Frontal cortex (tissue), 4 donors: Measurements from ENCODE around the gene EID2. TPM values are rescaled to one million over a fixed set of nuclear protein-coding genes. Genes with fewer than 3 reads are reported as not detected.
A peak's percentile ranks its signal among the peaks of the same experiment; 100 is the strongest.

Experiments used
- DNase-seq, 2 donors: peaks; one replicate each; pipeline ENCODE4 v3.0.0; 2012; ENCODE audit warnings: low spot score in 2 of 2
- FAIRE-seq: peaks from 2 replicates; lab custom pipeline; 2012; peaks lifted over from hg19 to GRCh38; lab: Jason Lieb, UNC
- total RNA-seq: library from RNA; depleted of rRNA; stranded (reverse); fragments of >200 nt; gene quantifications from one replicate; pipeline ENCODE4 v1.2.3, GENCODE V29; 2014
- donor health status: control.
- donor health status: control.
- donor health status: control.

The EID2 gene, protein sequence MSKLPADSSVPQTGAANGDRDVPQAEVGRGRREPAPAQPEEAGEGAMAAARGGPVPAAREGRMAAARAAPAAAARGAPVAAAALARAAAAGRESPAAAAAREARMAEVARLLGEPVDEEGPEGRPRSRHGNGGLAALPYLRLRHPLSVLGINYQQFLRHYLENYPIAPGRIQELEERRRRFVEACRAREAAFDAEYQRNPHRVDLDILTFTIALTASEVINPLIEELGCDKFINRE
- total RNA-seq: 22.4 TPM

DNA sequence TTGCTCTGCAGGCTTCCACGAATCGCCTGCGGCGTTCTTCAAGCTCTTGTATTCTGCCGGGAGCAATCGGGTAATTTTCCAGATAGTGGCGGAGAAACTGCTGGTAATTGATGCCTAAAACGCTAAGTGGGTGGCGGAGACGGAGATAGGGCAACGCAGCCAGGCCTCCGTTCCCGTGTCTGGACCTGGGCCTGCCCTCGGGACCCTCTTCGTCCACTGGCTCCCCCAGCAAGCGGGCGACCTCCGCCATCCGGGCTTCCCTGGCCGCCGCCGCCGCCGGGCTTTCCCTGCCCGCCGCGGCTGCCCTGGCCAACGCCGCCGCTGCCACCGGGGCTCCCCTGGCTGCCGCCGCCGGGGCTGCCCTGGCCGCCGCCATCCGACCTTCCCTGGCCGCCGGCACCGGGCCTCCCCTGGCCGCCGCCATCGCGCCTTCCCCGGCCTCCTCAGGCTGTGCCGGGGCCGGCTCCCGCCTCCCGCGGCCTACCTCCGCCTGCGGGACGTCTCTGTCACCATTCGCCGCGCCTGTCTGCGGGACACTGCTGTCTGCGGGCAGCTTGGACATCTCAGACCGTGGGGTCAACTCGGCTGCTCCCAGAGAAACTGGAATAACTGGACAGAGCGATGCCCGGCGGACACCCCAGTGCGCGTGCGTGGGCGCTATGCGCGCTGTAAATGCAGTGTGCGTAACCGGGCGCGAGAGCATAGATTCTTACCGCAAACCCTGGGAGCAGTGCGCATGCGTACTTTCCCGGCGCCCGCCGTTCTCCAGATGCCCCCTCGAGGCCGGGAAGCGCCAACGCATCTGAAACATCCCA, at the start of gene EID2:
EID2 (minus strand) TSS at position 644 of the 815 bp plus-strand sequence; CDS start at position 562, 82 bp downstream.
- peak; percentile 92 to 95 for DNase-seq
- FAIRE-seq: no peak

DNA sequence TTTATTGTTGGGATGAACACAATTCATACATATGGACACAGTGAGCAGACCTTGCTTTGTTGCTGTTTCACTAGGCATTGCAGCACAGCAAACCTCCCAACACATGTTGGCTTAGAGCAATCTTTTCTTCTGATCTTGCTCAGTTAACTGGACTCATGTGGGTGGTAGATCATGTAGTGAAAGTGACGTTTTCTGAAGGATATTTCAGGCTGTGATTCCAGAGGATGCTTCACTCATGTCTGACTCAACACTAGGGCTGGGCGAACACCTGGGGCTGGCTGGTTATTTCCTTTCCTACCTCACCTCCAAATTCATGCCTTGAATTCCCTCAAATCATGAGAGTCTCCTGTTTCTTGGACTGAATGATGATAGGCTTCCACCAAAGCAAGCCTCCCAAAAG, 48.1 kb upstream of the EID2 start:
- no peak for FAIRE-seq
- DNase-seq: no peak

DNA sequence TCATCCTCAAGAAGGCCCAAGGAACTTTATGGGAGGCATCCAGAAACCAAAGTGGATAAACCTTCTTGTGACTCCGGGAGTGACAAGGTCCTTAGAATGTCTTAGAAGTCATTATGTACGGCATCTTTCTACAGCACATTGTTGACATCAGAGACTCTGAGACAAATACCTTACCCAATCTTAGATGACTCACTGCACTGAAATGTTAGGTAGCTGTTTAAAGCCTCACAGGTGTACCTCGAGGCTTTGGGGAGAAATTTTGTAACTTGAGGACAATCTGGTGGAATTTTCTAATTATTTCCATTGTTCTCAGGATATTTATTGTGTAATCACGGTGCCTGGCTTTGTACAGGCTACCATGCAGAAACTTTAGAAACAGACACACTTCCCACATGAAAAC, 47.5 kb upstream of the EID2 start:
- no peak for FAIRE-seq
- DNase-seq: no peak

DNA sequence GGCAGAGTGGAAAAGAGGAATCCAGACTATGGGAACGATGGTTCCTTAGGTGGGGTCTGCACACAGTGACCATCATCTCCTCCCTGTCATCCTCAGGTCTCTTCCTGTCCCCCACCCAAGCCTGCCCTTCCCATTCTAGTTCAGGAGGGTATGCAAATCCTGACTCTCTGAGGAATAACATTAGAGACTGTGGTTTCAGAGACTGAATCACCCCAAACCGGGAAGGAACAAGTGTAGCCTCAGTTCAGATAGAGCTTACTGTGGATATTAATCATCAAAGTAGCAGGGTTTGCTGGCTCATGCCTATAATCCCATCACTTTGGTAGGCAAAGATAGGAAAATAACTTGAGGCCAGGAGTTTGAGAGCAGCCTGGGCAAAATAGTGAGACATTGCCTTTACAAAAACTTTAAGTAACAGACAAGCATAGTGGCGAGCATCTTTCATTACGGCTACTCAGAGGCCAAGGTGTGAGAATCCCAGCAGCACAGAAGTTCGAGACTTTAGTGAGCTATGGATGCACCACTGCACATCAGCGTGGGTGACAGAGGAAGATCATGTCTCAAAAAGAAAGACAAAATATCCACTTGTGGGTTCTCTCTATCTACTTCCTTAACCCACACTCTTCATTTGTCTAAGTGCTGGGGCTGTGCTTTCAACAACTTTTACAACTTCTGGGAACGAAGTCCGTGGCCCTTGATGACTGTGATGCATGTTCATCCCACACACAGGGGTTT, 43.1 kb upstream of the EID2 start:
- no peak for FAIRE-seq
- DNase-seq: no peak

DNA sequence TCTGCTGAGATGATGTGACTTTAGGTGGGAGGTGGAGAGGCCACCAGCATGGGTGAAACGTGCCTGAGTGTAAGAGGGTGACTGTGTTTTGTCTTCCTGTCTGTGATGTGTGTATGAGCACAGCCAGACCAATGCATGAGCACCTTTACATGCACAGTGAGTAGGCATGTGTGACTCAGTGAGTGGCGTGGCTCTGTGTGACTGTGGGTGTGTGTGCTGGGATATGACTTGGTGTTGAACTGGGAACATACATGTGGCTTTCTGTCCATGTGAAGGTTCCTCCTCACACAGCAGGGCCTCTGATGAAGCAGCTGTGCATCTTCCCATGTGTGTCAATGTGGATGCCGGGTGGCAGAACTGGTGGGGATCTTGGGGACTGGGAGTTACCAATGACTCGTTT, 42.5 kb upstream of the EID2 start:
- FAIRE-seq (no peak), DNase-seq (no peak)

DNA sequence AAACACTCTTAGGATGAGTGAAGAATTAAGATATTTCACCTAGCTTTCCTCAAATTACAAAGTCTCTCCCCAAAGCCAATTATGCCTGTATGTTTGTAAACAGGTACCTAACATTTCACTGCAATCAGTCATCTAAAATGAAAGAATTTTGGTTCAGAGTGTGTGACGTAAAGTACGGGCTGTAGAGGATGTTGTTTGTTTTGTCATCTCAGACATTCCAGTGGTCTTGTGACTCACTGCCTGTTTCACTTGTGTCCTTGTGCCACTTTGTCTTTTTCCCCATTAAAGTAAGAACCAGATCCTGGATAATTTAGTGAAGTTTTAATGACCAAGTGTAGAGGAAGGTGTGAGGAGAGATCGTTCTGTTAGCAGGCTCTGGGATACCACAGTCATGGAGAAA, 28.6 kb upstream of the EID2 start:
- DNase-seq: no peak
- FAIRE-seq: no peak

DNA sequence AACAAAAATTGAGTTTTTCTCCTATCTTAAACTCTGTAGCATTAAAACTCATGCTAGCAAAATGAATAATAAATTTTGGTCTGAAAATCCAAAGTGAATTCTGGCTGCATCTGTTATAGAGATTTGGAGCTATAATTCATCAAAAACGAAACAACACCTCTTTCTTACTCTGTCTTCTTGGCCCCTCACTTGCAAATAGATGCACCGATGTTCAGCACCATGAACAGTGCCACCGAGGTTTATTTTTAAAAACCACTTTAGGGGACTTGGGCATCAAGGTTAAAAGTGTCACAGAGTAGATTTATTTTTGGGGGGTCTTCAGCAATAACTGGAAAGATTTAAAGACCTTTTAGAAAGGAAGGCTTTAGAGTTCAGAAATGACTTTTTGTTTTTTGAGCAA, 26.1 kb upstream of the EID2 start:
- FAIRE-seq: no peak
- DNase-seq: no peak

DNA sequence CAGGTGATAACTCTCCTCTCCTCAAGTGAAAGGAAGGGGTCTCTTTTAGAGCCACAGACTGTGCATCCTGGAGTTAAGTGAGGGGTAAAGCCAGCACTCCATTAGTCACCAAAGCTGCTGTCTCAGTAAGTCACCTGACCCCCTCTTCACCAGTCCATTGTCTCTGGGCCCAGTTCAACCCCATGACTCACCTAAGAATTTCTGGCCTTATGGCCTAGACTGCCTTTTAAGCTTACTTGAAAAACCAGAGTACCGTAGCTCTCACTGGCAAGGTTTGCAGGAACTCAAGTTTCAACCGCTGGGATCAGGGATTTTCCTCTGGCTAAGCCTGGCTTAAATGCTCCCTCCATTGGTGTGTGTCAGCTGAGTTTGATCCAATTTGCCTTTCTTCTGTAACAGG, 23.4 kb upstream of the EID2 start:
- FAIRE-seq (no peak), DNase-seq (no peak)

DNA sequence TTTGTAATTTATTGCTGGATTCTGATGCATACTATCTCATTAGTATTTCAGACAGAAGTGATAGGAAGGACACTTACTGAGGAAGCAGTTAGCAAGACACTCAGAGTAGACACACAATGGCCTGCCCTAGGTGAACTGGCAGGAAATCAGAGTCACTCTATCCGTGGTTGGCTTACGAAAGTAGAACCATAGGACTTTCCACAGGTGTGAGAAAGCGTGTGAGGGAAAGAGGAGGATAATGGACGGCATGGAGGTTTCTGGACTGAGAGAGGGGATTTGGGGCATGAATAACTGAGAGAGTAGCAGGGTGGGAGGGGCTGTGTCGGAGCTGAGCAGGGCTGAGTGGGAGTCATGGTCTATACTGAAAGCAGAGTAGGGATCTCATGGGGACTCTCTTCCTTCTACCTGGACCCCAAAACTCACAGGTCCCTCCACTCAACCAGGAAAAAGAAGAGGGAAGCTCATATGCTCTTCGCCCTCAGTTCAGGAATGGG, 18.7 kb upstream of the EID2 start:
- FAIRE-seq (no peak), DNase-seq (no peak)

DNA sequence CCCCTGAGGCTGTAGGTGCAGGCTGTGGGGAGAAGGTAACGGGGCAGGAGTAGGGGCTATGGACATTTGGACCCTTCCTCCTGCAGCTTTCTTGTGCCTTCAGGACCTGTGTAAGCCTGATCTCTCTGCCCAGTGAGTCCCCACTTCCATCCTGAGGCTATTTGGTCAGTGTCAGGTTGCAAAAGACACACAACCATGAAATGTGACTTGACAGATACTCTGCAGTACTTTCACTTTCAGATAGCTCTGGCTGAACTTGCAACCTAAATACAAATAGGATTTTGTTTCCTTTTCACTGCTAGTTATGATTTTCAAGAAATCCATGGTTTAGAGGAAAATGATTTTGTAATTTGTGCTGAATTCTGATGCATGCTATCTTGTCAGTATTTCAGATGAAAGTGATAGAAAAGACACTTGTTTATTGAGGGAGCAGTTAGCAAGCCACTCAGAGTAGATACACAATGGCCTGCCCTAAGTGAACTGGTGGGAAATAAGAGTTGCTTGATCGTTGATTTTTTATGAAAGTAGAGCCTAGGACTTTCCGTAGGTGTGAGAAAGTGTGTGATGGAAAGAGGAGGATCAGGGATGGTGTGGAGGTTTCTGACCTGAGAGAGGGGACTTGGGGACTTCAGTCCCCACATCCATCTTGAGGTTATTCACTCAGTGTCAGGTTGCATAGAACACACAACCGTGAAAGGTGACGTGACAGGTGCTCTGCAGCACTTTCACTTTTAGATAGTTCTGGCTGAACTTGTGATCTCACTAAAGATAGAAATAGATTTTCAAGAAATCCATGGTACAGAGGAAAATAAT, 18.1 kb upstream of the EID2 start:
- DNase-seq: no peak
- no peak for FAIRE-seq

DNA sequence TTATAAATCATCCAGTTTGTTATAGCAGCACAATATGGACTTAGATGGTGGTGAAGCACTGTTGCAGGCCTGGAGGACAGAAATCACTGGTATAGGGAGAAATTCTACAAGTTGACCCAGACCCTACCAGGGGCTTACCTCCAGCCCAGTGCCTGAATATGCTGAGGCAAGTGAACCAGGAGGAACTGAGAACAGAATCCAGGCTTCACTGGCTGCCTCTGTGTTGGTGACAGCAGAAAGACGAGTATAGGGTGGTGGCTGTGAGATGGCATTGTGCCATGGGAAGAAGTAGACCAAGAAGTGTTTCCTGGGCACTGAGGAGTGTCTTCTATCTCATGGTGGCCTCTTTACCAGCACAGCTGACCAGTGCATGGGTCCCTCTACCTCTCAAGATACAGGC, 15.9 kb upstream of the EID2 start:
- no peak for FAIRE-seq
- DNase-seq: no peak

DNA sequence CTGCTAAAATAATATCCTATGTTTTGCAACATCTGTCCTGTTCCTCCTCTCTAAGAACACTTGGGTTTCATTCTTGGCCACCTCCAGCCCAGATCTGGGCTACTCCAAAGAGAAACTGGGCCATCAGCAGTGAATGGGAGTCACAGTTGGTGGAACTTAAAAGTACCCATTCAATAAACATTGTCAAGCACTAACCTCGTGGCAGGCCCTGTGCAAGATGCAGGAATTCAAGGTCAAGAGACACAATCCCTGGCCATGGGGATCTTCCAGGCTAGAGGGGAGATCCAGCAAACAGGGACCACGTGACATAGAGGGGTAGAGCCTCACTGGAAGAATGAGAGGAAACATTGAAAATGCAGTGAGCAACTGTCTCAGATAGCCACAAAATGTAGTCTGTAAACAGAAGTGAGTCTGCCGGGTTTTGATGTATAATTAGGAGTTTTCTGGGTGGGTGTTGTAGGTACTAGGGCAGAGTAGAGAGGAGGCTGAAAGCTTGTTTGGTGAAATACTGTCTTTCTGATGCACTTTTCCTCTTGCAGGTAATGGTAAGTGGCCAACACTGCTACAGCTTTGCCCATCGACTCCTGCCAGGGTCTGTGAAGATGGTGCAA, 14.8 kb upstream of the EID2 start:
- no peak for FAIRE-seq

DNA sequence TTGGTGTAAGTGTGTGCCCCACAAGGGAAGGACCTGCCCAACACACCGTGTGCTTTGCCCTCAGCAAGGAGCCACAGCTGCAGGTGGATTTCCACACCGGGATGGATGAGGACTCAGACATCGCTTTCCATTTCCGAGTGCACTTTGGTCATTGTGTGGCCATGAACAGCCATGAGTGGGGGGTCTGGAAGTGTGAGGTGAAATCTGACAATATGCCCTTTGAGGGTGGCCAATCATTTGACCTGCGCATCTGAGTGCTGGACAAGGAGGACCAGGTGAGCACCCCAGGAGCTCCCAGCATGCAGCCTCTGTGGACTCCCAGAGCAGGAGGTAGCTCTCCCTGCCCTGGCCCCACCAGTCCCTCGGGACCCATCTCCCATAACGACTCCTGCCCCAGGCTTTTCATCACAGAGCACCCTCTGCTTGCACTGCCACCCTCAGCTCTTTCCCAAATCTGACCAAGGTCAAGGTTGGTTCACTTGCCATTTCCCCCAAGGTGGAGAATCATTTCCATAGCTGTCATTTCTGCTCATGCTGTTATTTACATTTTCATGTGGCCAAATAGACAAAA, 13.2 kb upstream of the EID2 start:
- DNase-seq: no peak
- no peak for FAIRE-seq

More for the DNA sequence above, 14.8 kb upstream of the EID2 start:
- no peak for DNase-seq

DNA sequence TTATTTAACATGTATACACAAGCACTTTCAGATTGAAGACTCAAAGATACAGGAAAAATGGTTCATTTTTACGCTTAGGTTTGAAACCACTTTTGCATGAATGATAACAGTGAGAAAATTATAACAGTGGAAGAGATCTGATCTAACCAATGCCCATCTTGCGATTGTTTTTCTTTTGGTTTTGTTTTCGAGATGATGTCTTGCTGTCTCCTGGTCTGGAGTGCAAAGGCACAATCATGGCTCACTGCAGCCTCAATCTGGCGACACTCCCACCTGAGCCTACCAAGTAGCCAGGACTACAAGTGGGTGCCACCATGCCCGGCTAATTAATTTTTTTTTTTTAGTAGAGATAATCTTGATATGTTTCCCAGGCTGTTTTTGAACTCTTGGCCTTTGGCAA, 10.2 kb upstream of the EID2 start:
- DNase-seq (no peak), FAIRE-seq (no peak)

DNA sequence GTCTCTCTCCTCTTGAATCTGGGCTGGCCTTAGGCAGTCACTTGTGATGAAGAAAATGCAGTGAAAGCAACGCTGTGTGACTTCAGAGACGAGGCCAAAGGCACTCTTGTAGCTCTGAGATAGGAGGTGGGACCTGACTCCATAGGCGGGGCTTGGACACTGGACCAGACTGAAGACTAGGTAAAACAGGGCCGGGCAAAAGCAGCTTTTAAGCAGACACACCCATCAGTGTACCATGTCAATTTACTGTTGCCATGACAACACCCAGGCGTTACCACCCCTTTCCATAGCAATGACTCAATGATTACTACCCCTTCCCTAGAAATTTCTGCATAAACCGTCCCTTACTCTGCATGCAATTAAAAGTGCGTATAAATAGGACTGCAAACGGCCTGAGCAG, 6.6 kb upstream of the EID2 start:
- no peak for FAIRE-seq
- no peak for DNase-seq

DNA sequence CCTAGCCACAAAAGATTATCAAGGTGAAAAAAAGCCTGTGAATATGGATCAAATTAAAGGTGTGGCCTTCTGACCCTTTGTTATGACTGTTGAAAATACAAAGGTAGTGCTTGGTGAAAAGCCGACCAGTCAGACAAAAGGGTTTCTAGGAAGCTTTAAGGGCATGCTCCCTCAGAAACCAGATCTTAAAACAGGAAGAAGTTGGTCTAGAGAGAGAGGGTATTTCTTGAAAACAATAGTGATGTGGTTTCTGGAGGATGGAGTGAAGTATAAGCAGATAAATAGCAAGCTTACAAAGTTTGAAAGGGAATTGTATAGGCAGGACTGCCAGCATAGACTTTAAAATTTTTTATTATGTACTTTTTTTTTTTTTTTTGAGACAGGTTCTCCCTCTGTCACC, 5.0 kb upstream of the EID2 start:
- DNase-seq: no peak
- no peak for FAIRE-seq

DNA sequence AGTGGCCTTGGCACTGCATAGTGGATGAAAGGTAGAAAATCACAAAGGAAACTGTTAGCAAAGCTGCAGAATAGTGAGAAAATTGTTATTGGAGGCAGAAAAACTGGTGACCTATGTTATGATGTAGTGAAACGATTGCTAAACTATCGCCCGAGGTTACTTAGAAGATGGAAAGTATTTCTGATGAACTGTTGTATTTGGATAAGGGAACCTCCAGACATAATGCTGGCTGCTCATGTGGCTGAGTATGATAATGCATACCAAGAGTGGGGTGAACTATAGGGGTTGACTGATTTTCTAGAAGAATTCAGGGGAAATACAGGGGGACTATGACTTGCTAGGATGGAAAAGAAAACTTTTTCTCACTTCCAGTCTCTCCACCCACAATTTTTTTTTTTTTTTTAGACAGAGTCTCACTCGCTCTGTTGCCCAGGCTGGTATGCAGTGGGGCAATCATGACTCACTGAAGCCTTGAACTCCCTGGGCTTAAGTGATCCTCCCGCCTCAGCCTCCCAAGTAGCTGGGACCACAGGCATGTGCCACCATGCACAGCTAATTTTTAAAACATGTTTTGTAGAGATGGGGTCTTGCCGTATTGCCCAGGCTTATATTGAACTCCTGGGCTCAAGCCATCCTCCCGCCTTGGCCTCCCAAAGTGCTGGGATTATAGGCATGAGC, 4.4 kb upstream of the EID2 start:
- DNase-seq (no peak), FAIRE-seq (no peak)

DNA sequence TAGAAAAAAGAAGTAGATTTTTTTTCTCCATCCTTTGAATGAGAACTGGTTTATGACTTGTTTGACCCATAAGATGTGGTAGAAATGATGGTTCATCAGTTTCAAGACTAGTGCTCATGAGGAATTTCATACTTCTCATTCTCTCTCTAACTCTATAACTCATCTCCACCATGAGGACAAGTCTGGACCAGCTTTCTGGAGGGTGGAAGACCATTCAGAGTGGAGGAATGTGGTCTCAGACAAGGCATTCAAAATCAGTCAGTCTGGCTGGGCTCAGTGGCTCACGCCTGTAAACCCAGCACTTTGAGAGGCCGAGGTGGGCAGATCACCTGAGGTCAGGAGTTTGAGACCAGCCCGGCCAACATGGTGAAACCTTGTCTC, 3.5 kb upstream of the EID2 start:
- no peak for DNase-seq
- FAIRE-seq: no peak

DNA sequence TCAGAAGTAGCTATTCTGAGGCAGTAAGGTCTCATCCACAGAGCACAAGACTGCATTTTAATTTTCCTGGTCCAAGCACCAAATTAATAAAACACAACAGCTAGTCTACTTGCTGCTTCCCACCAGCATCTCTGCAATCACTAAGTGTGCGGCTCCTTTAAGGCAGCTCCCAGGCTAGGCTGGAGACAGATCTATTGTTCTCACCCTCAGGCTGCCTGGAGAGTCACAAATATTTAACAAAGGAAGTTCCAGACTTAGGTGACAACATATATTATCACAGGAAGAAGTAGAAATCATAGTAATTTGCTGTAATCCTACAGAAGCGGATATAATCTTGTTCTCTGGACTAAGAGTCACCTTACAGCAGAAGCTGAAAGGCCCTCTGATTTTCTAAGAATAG, 2.2 kb upstream of the EID2 start:
- DNase-seq (no peak), FAIRE-seq (no peak)
